ENCODE data around the gene NFKB1.

NFKB1 gene

GRCh38 chr4:102578270-102578669 lies 77.1 kb downstream of the NFKB1 start:
- Histone ChIP-seq H3K4me3 (ENCODE audit: low read depth, low read length, poor library complexity, severe bottlenecking) (no peak overlapping the region), H3K4me1 (ENCODE audit: insufficient read depth, low read length, severe bottlenecking) (no peaks in the 10 kb centered on the region), H3K9ac (ENCODE audit: low read length) (no peak overlapping the region)

GRCh38 chr4:102578819-102579218 lies 77.7 kb downstream of the NFKB1 start:
- no peak overlapping the region for H3K27ac ChIP-seq (ENCODE audit: low read depth, low read length, poor library complexity, severe bottlenecking)
- no peak overlapping the region for H2AFZ ChIP-seq (ENCODE audit: low read length)
- H3K4me2 ChIP-seq (ENCODE audit: low read length): no peak overlapping the region
- no peak overlapping the region for H3K9ac ChIP-seq (ENCODE audit: low read length)
- H3K9me2 ChIP-seq (ENCODE audit: low read depth, low read length): no peaks in the 10 kb centered on the region
- H3K36me3 ChIP-seq (ENCODE audit: insufficient read depth, low read length): peaks cover 68% of the 10 kb centered on the region
- H3K9me3 ChIP-seq (ENCODE audit: low read length): no peaks in the 10 kb centered on the region
- H3F3A ChIP-seq (ENCODE audit: insufficient read depth, low read length): no peaks in the 10 kb centered on the region
- no peaks in the 10 kb centered on the region for H3K79me2 ChIP-seq (ENCODE audit: insufficient read depth, low read length)
- H3K4me3 ChIP-seq (ENCODE audit: low read depth, low read length, poor library complexity, severe bottlenecking): no peak overlapping the region
- TF ChIP-seq EZH2 (IDR thresholded peaks at IDR 0.05; ENCODE audit: borderline replicate concordance, low read length): no peak
- TF ChIP-seq CTCF (IDR thresholded peaks at IDR 0.05; ENCODE audit: low read length): peak; percentile 36; the same call in 1 of the 2 replicates
- H3K27me3 ChIP-seq (ENCODE audit: insufficient read depth, low read length): no peaks in the 10 kb centered on the region
- H3K4me1 ChIP-seq (ENCODE audit: insufficient read depth, low read length, severe bottlenecking): no peaks in the 10 kb centered on the region
- no peaks in the 10 kb centered on the region for H4K20me1 ChIP-seq (ENCODE audit: insufficient read depth, low read length)

More at GRCh38 chr4:102578270-102578669, 77.1 kb downstream of the NFKB1 start:
- no peaks in the 10 kb centered on the region for H3K79me2 ChIP-seq (ENCODE audit: insufficient read depth, low read length)
- H4K20me1 ChIP-seq (ENCODE audit: insufficient read depth, low read length): no peaks in the 10 kb centered on the region
- H3K27me3 ChIP-seq (ENCODE audit: insufficient read depth, low read length): no peaks in the 10 kb centered on the region
- no peaks in the 10 kb centered on the region for H3K9me3 ChIP-seq (ENCODE audit: low read length)
- H2AFZ ChIP-seq (ENCODE audit: low read length): no peak overlapping the region
- H3K9me2 ChIP-seq (ENCODE audit: low read depth, low read length): no peaks in the 10 kb centered on the region
- peaks cover 62% of the 10 kb centered on the region for H3K36me3 ChIP-seq (ENCODE audit: insufficient read depth, low read length)
- H3K27ac ChIP-seq (ENCODE audit: low read depth, low read length, poor library complexity, severe bottlenecking): no peak overlapping the region
- no peak overlapping the region for H3K4me2 ChIP-seq (ENCODE audit: low read length)
- no peak for TF ChIP-seq EZH2 (IDR thresholded peaks at IDR 0.05; ENCODE audit: borderline replicate concordance, low read length)
- TF ChIP-seq CTCF (IDR thresholded peaks at IDR 0.05; ENCODE audit: low read length): no peak
- no peaks in the 10 kb centered on the region for H3F3A ChIP-seq (ENCODE audit: insufficient read depth, low read length)

GRCh38 chr4:102579794-102580462 lies 78.8 kb downstream of the NFKB1 start:
- no peak overlapping the region for H3K9ac ChIP-seq (ENCODE audit: low read length)
- no peaks in the 10 kb centered on the region for H3K4me1 ChIP-seq (ENCODE audit: insufficient read depth, low read length, severe bottlenecking)
- TF ChIP-seq CTCF (IDR thresholded peaks at IDR 0.05; ENCODE audit: low read length) (no peak), EZH2 (IDR thresholded peaks at IDR 0.05; ENCODE audit: borderline replicate concordance, low read length) (no peak)
- H3K4me3 ChIP-seq (ENCODE audit: low read depth, low read length, poor library complexity, severe bottlenecking): no peak overlapping the region
- H3K9me2 ChIP-seq (ENCODE audit: low read depth, low read length): no peaks in the 10 kb centered on the region
- H3K4me2 ChIP-seq (ENCODE audit: low read length): no peak overlapping the region
- no peaks in the 10 kb centered on the region for H3K27me3 ChIP-seq (ENCODE audit: insufficient read depth, low read length)
- H3F3A ChIP-seq (ENCODE audit: insufficient read depth, low read length): no peaks in the 10 kb centered on the region
- H3K9me3 ChIP-seq (ENCODE audit: low read length): no peaks in the 10 kb centered on the region
- no peak overlapping the region for H3K27ac ChIP-seq (ENCODE audit: low read depth, low read length, poor library complexity, severe bottlenecking)
- H3K36me3 ChIP-seq (ENCODE audit: insufficient read depth, low read length): peaks cover 79% of the 10 kb centered on the region
- H3K79me2 ChIP-seq (ENCODE audit: insufficient read depth, low read length): no peaks in the 10 kb centered on the region
- no peaks in the 10 kb centered on the region for H4K20me1 ChIP-seq (ENCODE audit: insufficient read depth, low read length)
- no peak overlapping the region for H2AFZ ChIP-seq (ENCODE audit: low read length)
